Natural killer cell (primary cell): ENCODE data around the gene TPM4. TPM values are rescaled to one million over a fixed set of nuclear protein-coding genes. Genes with fewer than 3 reads are reported as not detected.

ENCODE experiments used
- ATAC-seq, 3 donors: fragments of 150-1000 bp in 2 of 3; fragments of 200-7000 bp in 1 of 3; cut with Tn5 transposase; 1 replicate in 1 of 3; 2 replicates in 2 of 3; pipeline ENCODE4 v1.10.0; 2021; ENCODE audit warnings: mild to moderate bottlenecking in 2 of 3, moderate library complexity in 2 of 3
- DNase-seq, 2 donors: peaks; one replicate each; pipeline versions ENCODE4 v3.0.0 to v3.0.0-alpha.2; 2013 to 2021; ENCODE audit warnings: mixed read lengths in 1 of 2
- H3K27ac ChIP-seq: one replicate; pipeline ENCODE4 v1.5.1; 2013; ENCODE audit warnings: mild to moderate bottlenecking, low read length
- H3K27me3 ChIP-seq: one replicate; pipeline ENCODE4 v1.6.1; 2013; ENCODE audit warnings: low read length; ENCODE audit not compliant: control insufficient read depth, insufficient read depth
- H3K36me3 ChIP-seq: one replicate; pipeline ENCODE4 v1.6.1; 2013; ENCODE audit warnings: low read length; ENCODE audit not compliant: control insufficient read depth, insufficient read depth
- H3K4me1 ChIP-seq: one replicate; pipeline ENCODE4 v1.6.1; 2013; ENCODE audit warnings: low read length; ENCODE audit not compliant: control insufficient read depth, insufficient read depth
- H3K4me3 ChIP-seq: one replicate; pipeline ENCODE4 v1.5.1; 2013; ENCODE audit warnings: low read length
- H3K9me3 ChIP-seq: one replicate; pipeline ENCODE4 v1.6.1; 2013; ENCODE audit warnings: low read length; ENCODE audit not compliant: control insufficient read depth, insufficient read depth
- H3K27ac Mint-ChIP-seq, 2 donors: one replicate each; pipeline ENCODE4 v1.8.0; 2022; ENCODE audit warnings: mild to moderate bottlenecking in 2 of 2, mixed read lengths in 2 of 2, moderate library complexity in 1 of 2
- H3K27me3 Mint-ChIP-seq, 2 donors: one replicate each; pipeline ENCODE4 v1.8.0; 2022; ENCODE audit warnings: low read depth in 2 of 2, mixed read lengths in 2 of 2
- H3K36me3 Mint-ChIP-seq: one replicate; pipeline ENCODE4 v1.8.0; 2022; ENCODE audit warnings: mixed read lengths
- H3K4me1 Mint-ChIP-seq, 2 donors: one replicate each; pipeline ENCODE4 v1.8.0; 2022; ENCODE audit warnings: mixed read lengths in 2 of 2
- H3K4me3 Mint-ChIP-seq: one replicate; pipeline ENCODE4 v1.8.0; 2022; ENCODE audit warnings: mild to moderate bottlenecking, moderate library complexity, mixed read lengths
- H3K9me3 Mint-ChIP-seq, 2 donors: one replicate each; pipeline ENCODE4 v1.8.0; 2022; ENCODE audit warnings: mixed read lengths in 2 of 2
- WGBS: methylation state at CpG from one replicate; pipeline ENCODE4 v1.1.7; 2013; ENCODE audit warnings: missing lambda C conversion rate; ENCODE audit not compliant: insufficient coverage; 5-methylcytosine and 5-hydroxymethylcytosine counted together
- intact Hi-C: fragments of 100-400 bp; cut with micrococcal nuclease; formaldehyde crosslinking; loops from one replicate; pipeline ENCODE4 v1.14.2; 2022
- total RNA-seq, 4 donors: library from RNA; stranded (reverse); fragments of 120-200 nt in 1 of 4; gene quantifications; one replicate each; pipeline versions ENCODE4 v1.2.3 to v1.2.4, GENCODE V29; 2013 to 2022
- TF ChIP-seq, protein P1 (sequence below): fragments of 200-600 bp; IDR thresholded peaks from one replicate; pipeline ENCODE4 v1.8.0; 2022; ENCODE audit warnings: antibody characterized with exemption

TPM4 gene
- total RNA-seq, 3 donors from 2014 or later (not counting 1 experiment from before 2014, with no cell fraction given): 239 to 283 (median 266) TPM

DNA sequence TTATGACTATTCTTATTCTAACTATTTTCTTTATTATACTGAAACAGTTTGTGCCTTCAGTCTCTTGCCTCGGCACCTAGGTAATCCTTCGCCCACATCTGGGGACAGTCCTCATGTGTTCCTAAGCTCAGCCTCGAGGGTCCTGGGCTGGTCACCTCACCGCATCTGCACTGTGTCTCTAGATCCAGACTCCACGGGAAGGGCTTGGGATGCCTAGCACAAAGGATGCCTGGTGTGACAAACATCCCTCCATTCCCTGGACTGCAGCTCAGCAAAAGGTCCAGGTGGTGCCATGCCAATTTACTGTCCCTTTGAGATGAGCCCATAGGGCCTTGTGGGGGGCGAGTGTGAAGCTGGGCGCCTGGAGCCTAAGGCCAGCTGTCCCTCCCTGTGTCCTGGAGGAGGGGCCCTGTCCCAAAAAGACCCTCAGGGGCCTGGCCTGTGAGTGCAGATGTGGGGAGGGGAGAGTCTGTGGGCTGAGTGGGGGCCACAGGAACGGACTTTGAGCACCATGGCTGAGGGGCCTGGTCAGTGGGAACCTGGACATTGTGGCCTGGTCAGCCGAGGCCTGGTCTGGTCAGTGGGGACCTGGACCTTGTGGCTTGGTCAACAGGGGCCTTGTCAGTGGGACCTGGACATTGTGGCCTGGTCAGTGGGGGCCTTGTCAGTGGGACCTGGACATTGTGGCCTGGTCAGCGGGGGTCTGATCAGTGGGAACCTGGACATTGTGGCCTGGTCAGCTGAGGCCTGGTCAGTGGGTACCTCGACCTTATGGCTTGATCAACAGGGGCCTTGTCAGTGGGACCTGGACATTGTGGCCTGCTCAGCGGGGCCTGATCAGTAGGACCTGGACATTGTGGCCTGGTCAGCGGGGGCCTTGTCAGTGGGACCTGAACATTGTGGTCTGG, 45.1 kb upstream of the TPM4 start:
- Histone ChIP-seq H3K4me3 (no peak overlapping the region), H3K9me3 (no peaks in the 10 kb centered on the region), H3K4me1 (no peaks in the 10 kb centered on the region), H3K27me3 (no peaks in the 10 kb centered on the region), H3K27ac (no peak overlapping the region), H3K36me3 (no peaks in the 10 kb centered on the region)
- intact Hi-C loops: no loop called here
- no peak for DNase-seq
- H3K36me3 Mint-ChIP-seq: no peaks in the 10 kb centered on the region
- H3K27ac Mint-ChIP-seq: no peak overlapping the region
- TF ChIP-seq, protein P1, sequence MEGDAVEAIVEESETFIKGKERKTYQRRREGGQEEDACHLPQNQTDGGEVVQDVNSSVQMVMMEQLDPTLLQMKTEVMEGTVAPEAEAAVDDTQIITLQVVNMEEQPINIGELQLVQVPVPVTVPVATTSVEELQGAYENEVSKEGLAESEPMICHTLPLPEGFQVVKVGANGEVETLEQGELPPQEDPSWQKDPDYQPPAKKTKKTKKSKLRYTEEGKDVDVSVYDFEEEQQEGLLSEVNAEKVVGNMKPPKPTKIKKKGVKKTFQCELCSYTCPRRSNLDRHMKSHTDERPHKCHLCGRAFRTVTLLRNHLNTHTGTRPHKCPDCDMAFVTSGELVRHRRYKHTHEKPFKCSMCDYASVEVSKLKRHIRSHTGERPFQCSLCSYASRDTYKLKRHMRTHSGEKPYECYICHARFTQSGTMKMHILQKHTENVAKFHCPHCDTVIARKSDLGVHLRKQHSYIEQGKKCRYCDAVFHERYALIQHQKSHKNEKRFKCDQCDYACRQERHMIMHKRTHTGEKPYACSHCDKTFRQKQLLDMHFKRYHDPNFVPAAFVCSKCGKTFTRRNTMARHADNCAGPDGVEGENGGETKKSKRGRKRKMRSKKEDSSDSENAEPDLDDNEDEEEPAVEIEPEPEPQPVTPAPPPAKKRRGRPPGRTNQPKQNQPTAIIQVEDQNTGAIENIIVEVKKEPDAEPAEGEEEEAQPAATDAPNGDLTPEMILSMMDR: no peak
- ATAC-seq: no peak
- 91% methylated on average over 13 of the region's 13 CpGs for WGBS
- H3K4me1 Mint-ChIP-seq: no peaks in the 10 kb centered on the region
- no peaks in the 10 kb centered on the region for H3K27me3 Mint-ChIP-seq
- H3K9me3 Mint-ChIP-seq: no peaks in the 10 kb centered on the region
- H3K4me3 Mint-ChIP-seq: no peak overlapping the region

DNA sequence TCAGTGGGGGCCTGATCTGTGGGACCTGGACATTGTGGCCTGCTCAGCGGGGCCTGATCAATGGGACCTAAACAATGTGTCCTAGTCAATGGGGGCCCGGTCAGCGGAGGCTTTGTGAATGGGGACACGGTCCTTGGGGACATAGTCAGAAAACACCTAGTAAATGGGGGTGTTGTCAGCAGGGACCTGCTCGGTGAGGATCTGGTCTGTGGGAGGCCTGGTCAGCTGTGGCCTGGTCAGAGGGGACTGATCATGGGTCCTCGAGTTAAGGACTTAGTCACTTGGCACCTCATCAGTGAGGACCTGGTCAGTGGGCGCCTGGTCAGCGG, 44.5 kb upstream of the TPM4 start:
- TF ChIP-seq, protein P1: no peak
- no peaks in the 10 kb centered on the region for H3K9me3 ChIP-seq
- no peaks in the 10 kb centered on the region for H3K27me3 ChIP-seq
- no peaks in the 10 kb centered on the region for H3K9me3 Mint-ChIP-seq
- 94% methylated on average over 8 of the region's 8 CpGs for WGBS
- H3K27ac Mint-ChIP-seq: no peak overlapping the region
- H3K4me1 ChIP-seq: no peaks in the 10 kb centered on the region
- H3K4me3 ChIP-seq: no peak overlapping the region
- DNase-seq: no peak
- intact Hi-C loops: no loop called here
- no peak overlapping the region for H3K4me3 Mint-ChIP-seq
- no peaks in the 10 kb centered on the region for H3K36me3 ChIP-seq
- no peaks in the 10 kb centered on the region for H3K27me3 Mint-ChIP-seq
- H3K27ac ChIP-seq: no peak overlapping the region
- ATAC-seq: no peak
- no peaks in the 10 kb centered on the region for H3K4me1 Mint-ChIP-seq
- H3K36me3 Mint-ChIP-seq: no peaks in the 10 kb centered on the region

DNA sequence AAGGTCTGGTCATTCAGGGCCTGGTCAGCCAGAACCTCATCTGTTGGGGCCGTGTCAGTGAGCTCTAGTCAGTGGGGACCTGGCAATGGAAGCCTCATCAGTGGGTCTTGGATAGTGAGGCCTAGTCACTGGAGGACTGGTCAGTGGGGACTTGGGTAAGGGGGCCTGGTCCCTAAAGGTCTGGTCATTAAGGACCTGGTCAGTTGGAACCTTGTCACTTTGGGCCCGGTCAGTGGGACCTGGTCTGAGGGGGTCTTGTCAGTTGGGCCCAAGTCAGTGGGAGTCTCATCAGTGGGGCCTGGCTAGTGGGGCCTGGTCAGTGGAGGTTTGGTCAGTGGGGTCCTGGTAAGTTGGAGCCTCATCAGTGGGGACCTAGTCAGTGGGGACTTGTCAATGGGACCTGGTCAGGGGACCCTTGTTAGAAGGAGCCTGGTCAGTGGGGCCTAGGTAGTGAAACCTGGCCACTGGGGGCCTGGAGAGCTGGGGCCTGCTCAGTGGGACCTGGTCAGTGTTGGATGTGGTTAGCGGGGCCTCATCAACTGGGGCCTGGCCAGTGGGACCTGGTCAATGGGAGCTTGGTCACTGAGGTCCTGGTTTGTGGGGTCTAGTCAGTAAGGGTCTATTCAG, 43.7 kb upstream of the TPM4 start:
- H3K9me3 Mint-ChIP-seq: no peaks in the 10 kb centered on the region
- H3K27ac Mint-ChIP-seq: no peak overlapping the region
- no peaks in the 10 kb centered on the region for H3K36me3 Mint-ChIP-seq
- WGBS: 92% methylated on average over 3 of the region's 3 CpGs
- Histone ChIP-seq H3K9me3 (no peaks in the 10 kb centered on the region), H3K36me3 (no peaks in the 10 kb centered on the region), H3K27me3 (no peaks in the 10 kb centered on the region), H3K27ac (no peak overlapping the region), H3K4me1 (no peaks in the 10 kb centered on the region), H3K4me3 (no peak overlapping the region)
- no peaks in the 10 kb centered on the region for H3K4me1 Mint-ChIP-seq
- intact Hi-C loops: no loop called here
- ATAC-seq (no peak), DNase-seq (no peak)
- H3K27me3 Mint-ChIP-seq: no peaks in the 10 kb centered on the region
- TF ChIP-seq, protein P1: no peak
- no peak overlapping the region for H3K4me3 Mint-ChIP-seq
